Measurements from ENCODE around the gene GNAI2. TPM values are rescaled to one million over a fixed set of nuclear protein-coding genes. Genes with fewer than 3 reads are reported as not detected.

Gene GNAI2
- total and polyA plus RNA-seq, 2 donors (not counting 3 experiments of a cell fraction or from before 2014, with no cell fraction given): 767 to 1,875 TPM

DNA sequence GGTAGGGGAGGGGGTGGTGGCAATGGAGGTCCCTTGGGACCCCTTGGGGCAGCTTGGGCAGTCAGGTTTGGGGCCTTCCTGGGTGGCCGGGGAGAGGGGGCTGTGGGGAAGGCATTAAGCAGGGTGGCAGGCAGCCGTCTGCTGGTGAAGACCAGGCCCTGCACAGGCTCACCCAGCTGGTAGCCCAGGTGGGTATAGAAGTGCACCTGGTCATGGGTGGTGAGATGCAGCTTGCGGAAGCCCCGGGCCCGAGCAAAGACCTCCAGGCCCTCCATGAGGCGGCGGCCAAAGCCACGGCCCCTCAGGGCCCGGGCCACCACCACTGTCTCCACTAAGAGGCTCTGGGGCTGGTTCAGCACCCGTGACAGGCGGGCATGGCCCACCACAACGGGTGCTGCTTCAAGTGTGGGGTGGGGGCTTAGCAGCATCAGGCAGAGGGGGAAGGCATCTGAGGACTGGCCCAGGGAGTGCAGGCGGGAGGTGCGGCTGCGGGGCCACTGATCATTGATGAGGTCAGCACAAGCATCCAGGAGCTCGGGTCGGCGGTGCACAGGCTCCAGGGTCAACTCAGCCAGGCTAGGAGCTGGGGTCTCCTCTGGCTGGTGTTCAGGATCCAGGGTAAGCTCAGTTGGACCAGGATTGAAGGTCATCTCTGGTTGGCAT lies 60.8 kb downstream of the GNAI2 start:
- no peaks in the 10 kb centered on the region for H3K9me3 ChIP-seq (replicated peaks; ENCODE audit: control insufficient read depth, insufficient read depth, low read length)
- dilution Hi-C loops (cut with MboI; ENCODE audit: extremely low pct_ligation_motif_present, low sequenced_read_pairs): no loop called here
- intact Hi-C loops (cut with micrococcal nuclease): no loop called here
- no TSS peak for BruUV-seq (replicated peaks)
- no peak overlapping the region for H3K4me3 ChIP-seq (replicated peaks in 1 of 3; ENCODE audit: insufficient read depth in 1 of 3, low read depth in 1 of 3, low read length in 3 of 3)
- TF ChIP-seq JUN (IDR thresholded peaks at IDR 0.05; ENCODE audit: borderline replicate concordance, insufficient read depth, insufficient read length, low read depth): no peak
- no peak for TF ChIP-seq EZH2 (IDR thresholded peaks at IDR 0.05; ENCODE audit: borderline replicate concordance, low read depth, low read length, severe bottlenecking)
- TF ChIP-seq FOS (IDR thresholded peaks at IDR 0.05; ENCODE audit: borderline replicate concordance, insufficient read depth, low read length): no peak
- no peak for TF ChIP-seq GATA2 (IDR thresholded peaks at IDR 0.05; ENCODE audit: insufficient read depth, insufficient read length, low read depth, low read length)
- TF ChIP-seq MYC (IDR thresholded peaks at IDR 0.05; ENCODE audit: low read depth, low read length): no peak
- TF ChIP-seq POLR2AphosphoS5 (IDR thresholded peaks at IDR 0.05; ENCODE audit: insufficient read depth, low read depth, low read length): no peak
- TF ChIP-seq, protein P1, sequence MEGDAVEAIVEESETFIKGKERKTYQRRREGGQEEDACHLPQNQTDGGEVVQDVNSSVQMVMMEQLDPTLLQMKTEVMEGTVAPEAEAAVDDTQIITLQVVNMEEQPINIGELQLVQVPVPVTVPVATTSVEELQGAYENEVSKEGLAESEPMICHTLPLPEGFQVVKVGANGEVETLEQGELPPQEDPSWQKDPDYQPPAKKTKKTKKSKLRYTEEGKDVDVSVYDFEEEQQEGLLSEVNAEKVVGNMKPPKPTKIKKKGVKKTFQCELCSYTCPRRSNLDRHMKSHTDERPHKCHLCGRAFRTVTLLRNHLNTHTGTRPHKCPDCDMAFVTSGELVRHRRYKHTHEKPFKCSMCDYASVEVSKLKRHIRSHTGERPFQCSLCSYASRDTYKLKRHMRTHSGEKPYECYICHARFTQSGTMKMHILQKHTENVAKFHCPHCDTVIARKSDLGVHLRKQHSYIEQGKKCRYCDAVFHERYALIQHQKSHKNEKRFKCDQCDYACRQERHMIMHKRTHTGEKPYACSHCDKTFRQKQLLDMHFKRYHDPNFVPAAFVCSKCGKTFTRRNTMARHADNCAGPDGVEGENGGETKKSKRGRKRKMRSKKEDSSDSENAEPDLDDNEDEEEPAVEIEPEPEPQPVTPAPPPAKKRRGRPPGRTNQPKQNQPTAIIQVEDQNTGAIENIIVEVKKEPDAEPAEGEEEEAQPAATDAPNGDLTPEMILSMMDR (IDR thresholded peaks at IDR 0.05; ENCODE audit: extremely low read depth in 1 of 2, insufficient read depth in 1 of 2, low read depth in 1 of 2, low read length in 2 of 2): no peak
- TF ChIP-seq POLR2A (IDR thresholded peaks at IDR 0.05; ENCODE audit: low read depth, low read length): no peak
- TF ChIP-seq, protein P2, sequence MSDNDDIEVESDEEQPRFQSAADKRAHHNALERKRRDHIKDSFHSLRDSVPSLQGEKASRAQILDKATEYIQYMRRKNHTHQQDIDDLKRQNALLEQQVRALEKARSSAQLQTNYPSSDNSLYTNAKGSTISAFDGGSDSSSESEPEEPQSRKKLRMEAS (IDR thresholded peaks at IDR 0.05; ENCODE audit: insufficient read depth, insufficient read length): no peak
- no peak for DNase-seq (ENCODE audit: low read depth, low spot score)
- CTCF ChIA-PET: no interaction called here
- H3K27ac ChIP-seq (ENCODE audit: insufficient read depth, low read depth, low read length): no peak overlapping the region
- no peak overlapping the region for H2AFZ ChIP-seq (ENCODE audit: low read depth, low read length)
- H4K20me1 ChIP-seq (replicated peaks; ENCODE audit: control insufficient read depth, extremely low read depth, insufficient read depth, low read length): no peaks in the 10 kb centered on the region
- POLR2A ChIA-PET: no interaction called here
- no peaks in the 10 kb centered on the region for H3K9me1 ChIP-seq (replicated peaks; ENCODE audit: control insufficient read depth, extremely low read depth, insufficient read depth, low read length)
- H3K27me3 ChIP-seq (ENCODE audit: control insufficient read depth in 2 of 2, insufficient read depth in 2 of 2, low read length in 2 of 2): no peaks in the 10 kb centered on the region
- H3K4me1 ChIP-seq (ENCODE audit: control insufficient read depth, extremely low read depth, insufficient read depth, low read length): peaks cover 25% of the 10 kb centered on the region
- peaks cover 3% of the 10 kb centered on the region for H3K79me2 ChIP-seq (ENCODE audit: control insufficient read depth, insufficient read depth, low read length)
- no peak overlapping the region for H3K4me2 ChIP-seq (ENCODE audit: insufficient read depth, low read length)
- no peak overlapping the region for H3K9ac ChIP-seq (replicated peaks; ENCODE audit: extremely low read depth, insufficient read depth, low read length)
- H3K36me3 ChIP-seq (ENCODE audit: control insufficient read depth in 2 of 2, extremely low read depth in 1 of 2, insufficient read depth in 2 of 2, low read length in 2 of 2): no peaks in the 10 kb centered on the region
- FAIRE-seq: no peak

Data from endothelial cell of umbilical vein (primary cell).